Measurements from ENCODE around the gene KCP.

GRCh38 chr7:128937271-128937646, 26.8 kb upstream of the KCP start:
- TF ChIP-seq CTCF (conservative IDR thresholded peaks at IDR 0.05) (no peak), EZH2 (IDR thresholded peaks at IDR 0.05; ENCODE audit: low read depth) (no peak)

All from PC-9 (cell line).